Mammary epithelial cell (primary cell): Measurements from ENCODE around the gene RPLP2.

Experiments
- EZH2 ChIP-seq: IDR thresholded peaks from 2 replicates; pipeline ENCODE4 v1.6.1; 2012; ENCODE audit warnings: low read length, inconsistent platforms, borderline replicate concordance
- TF ChIP-seq, protein P1 (sequence below), 2 donors: IDR thresholded peaks in 1 of 2; conservative IDR thresholded peaks in 1 of 2; 2 replicates each; pipeline ENCODE4 v1.5.1; 2011 to 2012; ENCODE audit warnings: inconsistent platforms in 2 of 2, low read length in 2 of 2, mild to moderate bottlenecking in 2 of 2, control low read depth in 1 of 2, low read depth in 1 of 2; ENCODE audit not compliant: insufficient read depth in 1 of 2; ENCODE audit errors: extremely low read depth in 1 of 2

DNA sequence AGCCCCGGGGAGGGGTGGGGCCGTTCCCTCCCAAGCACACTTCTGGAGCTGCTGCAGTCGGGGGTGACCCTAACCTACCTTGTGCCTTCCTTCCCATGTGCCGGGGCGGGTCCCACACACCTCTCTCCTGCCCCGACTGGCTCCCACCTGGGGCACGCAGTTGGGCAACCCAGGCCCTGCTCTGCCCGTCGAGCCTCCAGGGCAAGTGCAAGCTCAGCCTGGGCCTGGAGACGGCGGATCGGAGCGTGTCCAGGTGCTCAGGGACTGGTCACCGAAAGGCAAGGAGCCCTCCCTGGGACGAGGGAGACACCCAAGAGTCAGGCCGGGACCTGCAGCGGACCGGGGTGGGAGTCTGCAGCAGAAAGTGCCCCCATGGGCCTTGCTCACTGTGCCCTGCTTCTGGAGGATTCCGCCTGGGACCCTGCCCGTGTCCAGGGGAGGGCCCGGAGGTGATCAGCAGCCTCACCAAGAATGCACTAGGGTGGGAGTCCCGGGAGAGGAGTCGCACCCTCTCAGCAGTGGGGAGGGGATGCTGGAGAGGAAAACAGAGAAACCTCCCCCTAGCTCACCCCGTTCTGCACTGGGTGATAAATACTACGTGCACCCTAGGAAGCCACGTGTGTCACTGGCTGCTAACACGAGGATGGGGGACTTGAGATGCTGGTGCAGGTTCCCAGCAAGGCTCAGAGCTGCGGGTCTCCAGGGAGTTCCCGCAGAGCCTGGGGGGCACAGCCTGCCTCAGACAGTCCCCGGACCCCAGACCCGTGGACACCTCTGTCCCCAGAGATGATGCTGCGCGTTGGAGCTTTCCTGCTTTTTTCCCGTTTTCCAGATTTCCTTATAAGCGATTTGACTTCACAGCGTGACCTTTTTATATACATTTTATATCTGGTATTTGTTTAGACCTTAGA is 27.2 kb upstream of the RPLP2 start:
- TF ChIP-seq, protein P1, sequence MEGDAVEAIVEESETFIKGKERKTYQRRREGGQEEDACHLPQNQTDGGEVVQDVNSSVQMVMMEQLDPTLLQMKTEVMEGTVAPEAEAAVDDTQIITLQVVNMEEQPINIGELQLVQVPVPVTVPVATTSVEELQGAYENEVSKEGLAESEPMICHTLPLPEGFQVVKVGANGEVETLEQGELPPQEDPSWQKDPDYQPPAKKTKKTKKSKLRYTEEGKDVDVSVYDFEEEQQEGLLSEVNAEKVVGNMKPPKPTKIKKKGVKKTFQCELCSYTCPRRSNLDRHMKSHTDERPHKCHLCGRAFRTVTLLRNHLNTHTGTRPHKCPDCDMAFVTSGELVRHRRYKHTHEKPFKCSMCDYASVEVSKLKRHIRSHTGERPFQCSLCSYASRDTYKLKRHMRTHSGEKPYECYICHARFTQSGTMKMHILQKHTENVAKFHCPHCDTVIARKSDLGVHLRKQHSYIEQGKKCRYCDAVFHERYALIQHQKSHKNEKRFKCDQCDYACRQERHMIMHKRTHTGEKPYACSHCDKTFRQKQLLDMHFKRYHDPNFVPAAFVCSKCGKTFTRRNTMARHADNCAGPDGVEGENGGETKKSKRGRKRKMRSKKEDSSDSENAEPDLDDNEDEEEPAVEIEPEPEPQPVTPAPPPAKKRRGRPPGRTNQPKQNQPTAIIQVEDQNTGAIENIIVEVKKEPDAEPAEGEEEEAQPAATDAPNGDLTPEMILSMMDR (conservative IDR thresholded peaks at IDR 0.05 in 1 of 2, IDR thresholded peaks at IDR 0.05 in 1 of 2; ENCODE audit: extremely low read depth in 1 of 2, insufficient read depth in 1 of 2, low read depth in 1 of 2, low read length in 2 of 2) = no peak
- no peak for TF ChIP-seq EZH2
